Measurements from ENCODE around the gene GRB14.

GRCh38 chr2:164562666-164563065 lies 58.6 kb downstream of the GRB14 start:
- TF ChIP-seq CTCF (IDR thresholded peaks at IDR 0.05; ENCODE audit: insufficient read depth, low read depth, low read length) (no peak), EZH2 (IDR thresholded peaks at IDR 0.05; ENCODE audit: insufficient read depth, low read length) (no peak)
